BLaER1 (cell line): Measurements from ENCODE around the gene CERT1.
A peak's percentile ranks its signal among the peaks of the same experiment; 100 is the strongest.
"Not testable (repeated sequence)": the region's sequence is repeated elsewhere in the genome, so short reads cannot be mapped to it uniquely, and the experiment has no call there.

Experiments used
- H3K27ac ChIP-seq: shearing (Covaris generic); formaldehyde crosslinking; 2 replicates; pipeline ENCODE4 v1.8.1; 2022
- H3K27me3 ChIP-seq: shearing (Covaris generic); formaldehyde crosslinking; 2 replicates; pipeline ENCODE4 v1.8.1; 2022
- H3K36me3 ChIP-seq: shearing (Covaris generic); formaldehyde crosslinking; 2 replicates; pipeline ENCODE4 v1.8.1; 2022
- H3K4me1 ChIP-seq: shearing (Covaris generic); formaldehyde crosslinking; 2 replicates; pipeline ENCODE4 v1.8.1; 2022
- H3K4me2 ChIP-seq: shearing (Covaris generic); formaldehyde crosslinking; 2 replicates; pipeline ENCODE4 v1.8.1; 2022
- H3K4me3 ChIP-seq: shearing (Covaris generic); formaldehyde crosslinking; 2 replicates; pipeline ENCODE4 v1.8.1; 2022
- H3K9ac ChIP-seq: shearing (Covaris generic); formaldehyde crosslinking; 2 replicates; pipeline ENCODE4 v1.8.1; 2022
- H3K9me3 ChIP-seq: shearing (Covaris generic); formaldehyde crosslinking; 2 replicates; pipeline ENCODE4 v1.8.1; 2022
- H4K20me1 ChIP-seq: shearing (Covaris generic); formaldehyde crosslinking; 2 replicates; pipeline ENCODE4 v1.8.1; 2022
- Cebpa-rat ChIP-seq: shearing (Covaris generic); IDR thresholded peaks from 2 replicates; pipeline ENCODE4 v1.8.1; 2022

The CERT1 gene

GRCh38 chr5:75512383-75513074 is 1.1 kb upstream of the CERT1 start:
- H3K4me3 ChIP-seq: peak overlapping the region; percentile 88
- peak overlapping the region; percentile 68 for H3K4me2 ChIP-seq
- H3K9me3 ChIP-seq: peaks cover 7% of the 10 kb centered on the region; the same call in 1 of the 2 replicates
- H3K9ac ChIP-seq: peak overlapping the region; percentile 81
- peak overlapping the region; percentile 75 for H3K27ac ChIP-seq
- peaks cover 12% of the 10 kb centered on the region; the same call in 1 of the 2 replicates for H4K20me1 ChIP-seq
- TF ChIP-seq Cebpa-rat: no peak
- peaks cover 45% of the 10 kb centered on the region for H3K4me1 ChIP-seq
- H3K27me3 ChIP-seq: no peaks in the 10 kb centered on the region
- H3K36me3 ChIP-seq: no peaks in the 10 kb centered on the region

DNA sequence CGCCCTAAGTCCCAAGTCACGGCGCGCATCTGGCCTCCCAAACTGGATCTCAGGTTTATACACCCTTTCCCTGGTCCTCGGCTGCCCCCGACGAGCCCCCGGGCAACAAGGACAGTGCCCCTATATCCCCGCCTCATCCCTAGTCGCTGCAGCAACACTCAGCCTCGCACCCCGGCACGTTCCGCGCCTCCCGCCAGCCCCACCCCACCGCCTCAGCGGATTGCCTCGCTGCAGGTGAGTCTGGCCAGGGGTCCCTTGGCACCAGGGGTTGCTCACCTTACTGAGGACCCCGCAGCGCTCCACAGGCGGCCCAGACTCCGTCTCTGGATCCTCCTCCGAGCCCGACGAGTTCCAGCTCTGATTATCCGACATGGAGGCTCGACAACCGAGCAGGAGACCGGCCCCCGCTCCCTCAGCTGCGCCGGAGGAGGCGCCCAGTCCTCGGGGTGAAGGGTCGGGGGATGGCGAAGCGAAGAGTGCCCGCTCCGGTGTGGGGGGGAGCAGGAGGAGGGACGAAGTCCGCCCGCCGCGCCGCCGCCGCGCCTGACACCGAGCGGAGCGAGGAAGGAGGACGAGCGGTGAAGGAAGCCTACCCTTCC is 494 bp downstream of the CERT1 start:
- peak overlapping the region; percentile 88 for H3K4me3 ChIP-seq
- H3K4me1 ChIP-seq: peaks cover 35% of the 10 kb centered on the region
- 0 out of 2 replicates have a peak, but pooled peaks cover 5% of the 10 kb centered on the region for H3K36me3 ChIP-seq
- no peaks in the 10 kb centered on the region for H3K27me3 ChIP-seq
- H3K27ac ChIP-seq: peak overlapping the region; percentile 87
- 0 out of 2 replicates have a peak, but pooled peaks cover 8% of the 10 kb centered on the region for H3K9me3 ChIP-seq
- TF ChIP-seq Cebpa-rat: no peak
- peaks cover 19% of the 10 kb centered on the region; the same call in 1 of the 2 replicates for H4K20me1 ChIP-seq
- H3K4me2 ChIP-seq: peak overlapping the region; percentile 85
- H3K9ac ChIP-seq: peak overlapping the region; percentile 91

- Histone ChIP-seq H3K36me3 (0 out of 2 replicates have a peak, but pooled peaks cover 5% of the 10 kb centered on the region), H3K27ac (peak overlapping the region; percentile 87), H3K9ac (peak overlapping the region; percentile 91), H3K4me2 (peak overlapping the region; percentile 85), H4K20me1 (peaks cover 19% of the 10 kb centered on the region; the same call in 1 of the 2 replicates), H3K9me3 (0 out of 2 replicates have a peak, but pooled peaks cover 8% of the 10 kb centered on the region), H3K27me3 (no peaks in the 10 kb centered on the region), H3K4me1 (peaks cover 30% of the 10 kb centered on the region), H3K4me3 (peak overlapping the region; percentile 88)
- no peak for TF ChIP-seq Cebpa-rat
These were observed 1.0 kb downstream of the CERT1 start for GRCh38 chr5:75510417-75510835.

DNA sequence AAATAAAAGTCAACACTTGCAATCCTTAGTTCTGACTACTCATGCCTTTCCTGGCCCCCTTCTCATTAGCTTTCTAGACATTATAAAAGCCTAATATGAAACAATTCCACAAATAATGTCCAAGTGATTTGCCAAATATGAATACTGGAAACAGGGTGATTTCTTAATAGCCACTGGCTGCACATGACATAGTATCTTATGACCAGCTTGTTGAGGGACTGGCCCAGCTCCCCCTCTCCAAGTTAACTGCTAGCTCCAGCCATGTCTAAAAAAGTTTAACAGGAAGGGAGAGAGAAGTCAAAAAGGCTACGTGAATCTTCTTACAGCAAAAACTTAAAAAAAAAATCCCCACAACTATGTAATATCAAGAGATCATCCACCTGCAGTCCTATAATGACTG is 1.5 kb downstream of the CERT1 start:
- Histone ChIP-seq H4K20me1 (peaks cover 19% of the 10 kb centered on the region; the same call in 1 of the 2 replicates), H3K9me3 (0 out of 2 replicates have a peak, but pooled peaks cover 8% of the 10 kb centered on the region), H3K27me3 (no peaks in the 10 kb centered on the region), H3K36me3 (peaks cover 5% of the 10 kb centered on the region; the same call in 1 of the 2 replicates), H3K9ac (peak overlapping the region; percentile 91), H3K4me2 (peak overlapping the region; percentile 85), H3K4me3 (peak overlapping the region; percentile 88), H3K4me1 (peaks cover 28% of the 10 kb centered on the region), H3K27ac (peak overlapping the region; percentile 87; the same call in 1 of the 2 replicates)
- no peak for TF ChIP-seq Cebpa-rat

DNA sequence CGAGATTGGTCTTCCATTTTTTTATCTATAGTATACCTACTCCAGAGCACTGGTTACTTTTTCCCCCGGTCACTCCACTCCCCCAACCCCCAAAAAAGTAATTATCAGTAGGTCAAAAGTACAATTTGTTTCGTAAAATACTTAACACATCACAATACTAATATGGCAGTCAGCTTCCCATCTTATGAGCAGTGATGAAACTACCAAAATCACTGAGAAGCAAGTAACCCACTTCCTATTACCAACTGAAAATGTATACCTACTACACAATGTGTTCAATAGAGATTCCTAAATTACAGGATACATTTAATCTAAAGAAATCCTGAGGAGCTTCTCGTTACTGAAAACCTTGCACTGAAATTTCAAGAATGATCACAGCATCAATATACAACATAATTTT is 1.9 kb downstream of the CERT1 start:
- H4K20me1 ChIP-seq: peaks cover 19% of the 10 kb centered on the region; the same call in 1 of the 2 replicates
- H3K36me3 ChIP-seq: peaks cover 5% of the 10 kb centered on the region; the same call in 1 of the 2 replicates
- peaks cover 28% of the 10 kb centered on the region for H3K4me1 ChIP-seq
- H3K27me3 ChIP-seq: no peaks in the 10 kb centered on the region
- H3K9me3 ChIP-seq: 0 out of 2 replicates have a peak, but pooled peaks cover 8% of the 10 kb centered on the region
- no peak overlapping the region for H3K27ac ChIP-seq
- no peak for TF ChIP-seq Cebpa-rat
- H3K9ac ChIP-seq: peak overlapping the region; percentile 91
- H3K4me2 ChIP-seq: peak overlapping the region; percentile 85
- H3K4me3 ChIP-seq: peak overlapping the region; percentile 88

GRCh38 chr5:75507841-75508240 is 3.6 kb downstream of the CERT1 start:
- no peak overlapping the region for H3K4me3 ChIP-seq
- H3K36me3 ChIP-seq: peaks cover 5% of the 10 kb centered on the region; the same call in 1 of the 2 replicates
- no peaks in the 10 kb centered on the region for H3K27me3 ChIP-seq
- no peak overlapping the region for H3K9ac ChIP-seq
- H3K4me2 ChIP-seq: no peak overlapping the region
- TF ChIP-seq Cebpa-rat: no peak
- H3K27ac ChIP-seq: no peak overlapping the region
- H3K4me1 ChIP-seq: peaks cover 17% of the 10 kb centered on the region
- H3K9me3 ChIP-seq: 0 out of 2 replicates have a peak, but pooled peaks cover 8% of the 10 kb centered on the region
- peaks cover 19% of the 10 kb centered on the region; the same call in 1 of the 2 replicates for H4K20me1 ChIP-seq

DNA sequence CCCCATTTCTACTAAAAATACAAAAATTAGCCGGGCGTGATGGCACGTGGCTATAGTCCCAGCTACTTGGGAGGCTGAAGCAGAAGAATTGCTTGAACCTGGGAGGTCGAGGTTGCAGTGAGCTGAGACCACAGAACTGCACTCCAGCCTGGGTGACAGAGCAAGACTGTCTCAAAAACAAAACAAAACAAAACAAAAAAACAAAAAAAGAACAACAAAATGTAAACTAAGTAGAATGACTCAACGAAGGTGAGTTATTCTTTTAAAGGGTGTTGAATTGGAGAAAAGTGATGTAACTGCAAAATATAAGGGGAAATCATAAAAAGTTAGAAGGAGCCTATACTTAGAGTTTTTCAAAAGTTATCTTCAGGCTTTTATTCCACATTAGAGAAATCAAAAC is 6.3 kb downstream of the CERT1 start:
- not testable (repeated sequence) for H3K36me3 ChIP-seq, H3K27ac ChIP-seq, H3K27me3 ChIP-seq, H3K4me3 ChIP-seq, H3K9ac ChIP-seq, H3K9me3 ChIP-seq, H3K4me2 ChIP-seq
- H3K4me1 ChIP-seq: peaks cover 13% of the 10 kb centered on the region
- H4K20me1 ChIP-seq: peaks cover 11% of the 10 kb centered on the region; the same call in 1 of the 2 replicates

DNA sequence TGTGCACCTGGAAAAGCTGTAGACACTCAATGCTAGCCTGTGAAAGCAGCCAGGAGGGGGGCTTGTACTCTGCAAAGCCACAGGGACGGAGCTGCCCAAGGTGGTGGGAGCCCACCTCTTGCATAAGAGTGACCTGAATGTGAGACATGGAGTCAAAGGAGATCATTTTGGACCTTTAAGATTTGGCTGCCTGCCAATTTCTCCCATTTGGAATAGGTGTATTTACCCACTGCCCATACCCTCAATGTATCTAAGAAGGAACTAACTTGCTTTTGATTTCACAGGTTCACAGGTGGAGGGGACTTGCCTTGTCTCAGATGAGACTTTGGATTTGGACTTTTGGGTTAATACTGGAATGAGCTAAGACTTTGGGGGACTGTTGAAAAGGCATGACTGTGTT is 12.6 kb downstream of the CERT1 start:
- not testable (repeated sequence) for H4K20me1 ChIP-seq

GRCh38 chr5:75498208-75498777 is 13.1 kb downstream of the CERT1 start:
- Histone ChIP-seq H3K4me1 (no peaks in the 10 kb centered on the region), H3K36me3 (peaks cover 43% of the 10 kb centered on the region), H3K27me3 (no peaks in the 10 kb centered on the region), H3K9me3 (no peaks in the 10 kb centered on the region; the same call in 1 of the 2 replicates), H3K4me2 (no peak overlapping the region), H3K4me3 (no peak overlapping the region), H4K20me1 (no peaks in the 10 kb centered on the region), H3K27ac (no peak overlapping the region), H3K9ac (no peak overlapping the region)
- no peak for TF ChIP-seq Cebpa-rat

More for the DNA sequence above, 12.6 kb downstream of the CERT1 start:
- H3K27me3 ChIP-seq, H3K9ac ChIP-seq, H3K27ac ChIP-seq, H3K4me1 ChIP-seq, H3K4me2 ChIP-seq, H3K9me3 ChIP-seq, H3K4me3 ChIP-seq: not testable (repeated sequence)
- H3K36me3 ChIP-seq: peaks cover 43% of the 10 kb centered on the region
